CD4-positive, CD25-positive, alpha-beta regulatory T cell (primary cell): ENCODE data around the gene CATSPER3. TPM values are rescaled to one million over a fixed set of nuclear protein-coding genes. Genes with fewer than 3 reads are reported as not detected.

Experiments used
- ATAC-seq, 2 donors: fragments of 150-1000 bp; cut with Tn5 transposase; one replicate each; pipeline ENCODE4 v1.10.0; 2021; ENCODE audit warnings: low read depth in 2 of 2, moderate number of reproducible peaks in 2 of 2, moderate library complexity in 1 of 2
- DNase-seq, 3 donors: peaks; one replicate each; pipeline versions ENCODE4 v3.0.0 to v3.0.0-alpha.2; 2012 to 2022; ENCODE audit warnings: mixed read lengths in 1 of 3
- H3K27ac ChIP-seq: one replicate; pipeline ENCODE4 v1.7.0; 2013; ENCODE audit warnings: mild to moderate bottlenecking, low read length; ENCODE audit not compliant: insufficient read depth, poor library complexity, severe bottlenecking
- H3K27me3 ChIP-seq: one replicate; pipeline ENCODE4 v1.7.0; 2013; ENCODE audit warnings: low read length; ENCODE audit not compliant: control insufficient read depth, insufficient read depth
- H3K36me3 ChIP-seq: one replicate; pipeline ENCODE4 v1.7.0; 2013; ENCODE audit warnings: mild to moderate bottlenecking, low read length, moderate library complexity; ENCODE audit not compliant: control insufficient read depth, insufficient read depth
- H3K4me1 ChIP-seq: 2 replicates; pipeline ENCODE4 v1.7.0; 2013; ENCODE audit warnings: mild to moderate bottlenecking, low read length; ENCODE audit not compliant: insufficient read depth, control insufficient read depth, poor library complexity, severe bottlenecking
- H3K4me3 ChIP-seq: one replicate; pipeline ENCODE4 v1.7.0; 2013; ENCODE audit warnings: low read depth, mild to moderate bottlenecking, low read length, moderate library complexity
- H3K9me3 ChIP-seq, 2 experiments: 1 replicate in 1 of 2; 2 replicates in 1 of 2; pipeline ENCODE4 v1.7.0; 2013; ENCODE audit warnings: low read length in 2 of 2, mild to moderate bottlenecking in 1 of 2, moderate library complexity in 1 of 2; ENCODE audit not compliant: control insufficient read depth in 2 of 2
- H3K27ac Mint-ChIP-seq, 3 donors: one replicate each; pipeline ENCODE4 v1.8.0; 2020 to 2022; ENCODE audit warnings: mild to moderate bottlenecking in 3 of 3, mixed read lengths in 3 of 3, moderate library complexity in 2 of 3
- H3K27me3 Mint-ChIP-seq: one replicate; pipeline ENCODE4 v1.8.0; 2022; ENCODE audit warnings: mild to moderate bottlenecking, mixed read lengths
- H3K36me3 Mint-ChIP-seq: one replicate; pipeline ENCODE4 v1.8.0; 2020; ENCODE audit warnings: mixed read lengths
- H3K4me1 Mint-ChIP-seq, 4 donors: one replicate each; pipeline ENCODE4 v1.8.0; 2020 to 2022; ENCODE audit warnings: mixed read lengths in 4 of 4, mild to moderate bottlenecking in 1 of 4
- H3K4me3 Mint-ChIP-seq, 4 donors: one replicate each; pipeline ENCODE4 v1.8.0; 2020 to 2022; ENCODE audit warnings: mild to moderate bottlenecking in 4 of 4, mixed read lengths in 4 of 4, moderate library complexity in 3 of 4
- H3K9me3 Mint-ChIP-seq, 7 donors: one replicate each; pipeline ENCODE4 v1.8.0; 2020 to 2022; ENCODE audit warnings: mixed read lengths in 7 of 7, mild to moderate bottlenecking in 3 of 7, moderate library complexity in 2 of 7
- polyA plus RNA-seq, 4 donors: library from polyadenylated mRNA; unstranded; fragments of 300-500 nt; fragmentation: Illumina TruSeq; gene quantifications; one replicate each; pipeline ENCODE4 v1.2.3, GENCODE V29; 2021
- total RNA-seq: library from RNA; stranded (reverse); gene quantifications from one replicate; pipeline ENCODE4 v1.2.3, GENCODE V29; 2022

CATSPER3 gene
- total and polyA plus RNA-seq, 5 donors from 2014 or later: 0.34 to 1.3 (median 0.37) TPM

DNA sequence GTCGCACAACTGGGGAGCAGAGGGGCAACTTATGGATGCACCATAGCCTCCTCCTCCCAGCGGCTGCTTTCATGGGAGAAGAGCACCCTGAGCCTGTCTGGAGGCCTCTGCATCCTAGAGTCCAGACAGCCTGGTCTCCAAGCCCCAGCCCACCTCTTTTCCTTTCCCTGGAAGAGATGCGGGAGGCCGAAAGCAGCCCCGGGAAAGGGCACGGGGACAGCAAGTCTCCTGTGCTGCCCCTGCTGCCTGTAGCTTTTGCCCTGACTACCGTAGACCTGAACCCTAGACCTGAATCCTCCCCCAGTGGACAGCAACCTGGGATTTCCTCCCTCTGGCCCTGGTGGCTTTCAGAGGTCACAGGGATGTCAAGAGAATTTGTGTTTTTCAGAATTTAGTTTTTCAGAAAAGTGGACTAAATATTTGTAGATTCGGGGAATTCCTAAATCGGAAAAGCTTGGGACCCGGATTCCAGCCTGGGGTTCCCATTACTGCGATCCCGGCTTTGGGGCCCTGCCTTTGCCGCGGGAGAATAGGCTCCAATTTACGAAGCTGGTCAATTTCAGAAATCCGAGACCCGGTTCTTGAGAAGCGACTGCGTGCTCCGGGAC lies 70.6 kb downstream of the CATSPER3 start:
- H3K36me3 Mint-ChIP-seq: no peaks in the 10 kb centered on the region
- ATAC-seq (no peak), DNase-seq (no peak)
- Histone ChIP-seq H3K4me3 (no peak overlapping the region), H3K27ac (no peak overlapping the region), H3K4me1 (peaks cover 17% of the 10 kb centered on the region), H3K9me3 (no peaks in the 10 kb centered on the region), H3K36me3 (no peaks in the 10 kb centered on the region), H3K27me3 (peaks cover 28% of the 10 kb centered on the region)
- peaks cover 72% of the 10 kb centered on the region for H3K27me3 Mint-ChIP-seq
- H3K9me3 Mint-ChIP-seq: peaks cover 0 to 5% (median 0%) of the 10 kb centered on the region in 7 donors
- H3K27ac Mint-ChIP-seq: peak overlapping the region in 1 of 3 donors; percentile 20
- peaks cover 0 to 30% (median 8%) of the 10 kb centered on the region in 4 donors for H3K4me1 Mint-ChIP-seq
- H3K4me3 Mint-ChIP-seq: no peak overlapping the region

DNA sequence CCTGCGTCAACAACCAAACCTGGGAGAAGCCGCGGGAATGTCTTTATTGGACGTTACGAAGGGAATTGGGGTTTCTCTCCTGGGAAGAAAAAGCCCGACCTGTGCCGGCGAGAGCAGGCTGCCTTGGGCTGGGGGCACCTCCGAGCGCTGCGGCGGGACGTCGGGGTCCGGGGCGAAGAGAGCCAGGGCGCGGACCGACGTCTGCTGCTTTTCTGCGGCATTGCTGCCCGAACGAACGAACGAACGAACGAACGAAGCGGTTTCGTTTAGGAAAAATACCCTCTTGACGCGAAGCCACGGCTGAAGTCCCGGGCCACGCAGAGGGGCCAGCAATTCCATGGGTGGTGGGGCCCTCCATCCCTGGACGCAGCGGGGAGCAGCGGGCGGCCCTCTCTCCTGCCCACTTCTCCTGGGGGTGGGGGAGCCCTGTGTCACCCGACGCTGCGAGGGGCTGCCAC lies 71.1 kb downstream of the CATSPER3 start:
- no peaks in the 10 kb centered on the region for H3K9me3 ChIP-seq
- DNase-seq (no peak), ATAC-seq (no peak)
- H3K27me3 ChIP-seq: peaks cover 31% of the 10 kb centered on the region
- peaks cover 13% of the 10 kb centered on the region for H3K4me1 ChIP-seq
- H3K9me3 Mint-ChIP-seq: peaks cover 0 to 5% (median 0%) of the 10 kb centered on the region in 7 donors
- H3K4me3 ChIP-seq: no peak overlapping the region
- no peaks in the 10 kb centered on the region for H3K36me3 Mint-ChIP-seq
- H3K36me3 ChIP-seq: no peaks in the 10 kb centered on the region
- H3K27ac ChIP-seq: no peak overlapping the region
- H3K27ac Mint-ChIP-seq: peak overlapping the region in 1 of 3 donors; percentile 20
- peaks cover 75% of the 10 kb centered on the region for H3K27me3 Mint-ChIP-seq
- H3K4me3 Mint-ChIP-seq: no peak overlapping the region
- peaks cover 0 to 29% (median 7%) of the 10 kb centered on the region in 4 donors for H3K4me1 Mint-ChIP-seq

DNA sequence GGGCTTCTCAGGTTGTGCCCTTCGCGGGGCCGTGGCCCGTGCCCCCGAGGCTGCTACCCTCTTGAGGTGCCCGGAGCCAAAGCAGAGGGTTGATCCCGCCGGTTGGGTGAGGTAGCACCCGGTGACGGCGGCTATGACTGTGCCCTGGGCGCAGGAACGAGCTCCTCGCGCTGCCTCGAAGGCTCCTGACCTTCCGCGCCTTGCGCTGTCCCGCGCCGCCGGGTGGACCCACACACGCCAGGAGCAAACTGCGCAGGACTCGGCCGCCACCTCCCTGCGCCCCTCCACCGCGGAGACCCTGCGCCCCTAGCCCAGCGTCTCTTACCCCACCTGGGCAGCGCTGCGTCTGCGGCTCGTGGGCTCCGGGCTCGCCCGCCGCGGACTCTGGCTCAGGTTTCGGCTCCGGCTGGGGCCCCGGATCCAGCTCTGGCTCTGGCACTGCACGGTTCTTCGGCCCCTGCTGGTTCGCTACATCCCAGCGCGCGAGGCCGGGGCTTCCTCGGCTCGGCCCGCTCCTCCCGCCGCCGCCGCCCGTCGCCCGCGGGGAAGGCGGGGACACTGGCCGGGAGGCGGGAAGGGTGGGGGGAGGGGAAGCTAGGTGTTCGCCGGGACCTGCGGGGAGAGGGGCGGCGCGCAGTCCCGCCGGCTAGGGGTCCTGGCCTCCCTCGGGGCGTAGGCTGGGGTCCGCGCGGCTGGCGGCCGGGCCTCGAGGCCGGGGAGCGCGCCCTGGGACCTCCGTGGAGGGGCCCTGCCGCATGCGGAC lies 71.7 kb downstream of the CATSPER3 start:
- Mint-ChIP-seq H3K27ac (no peak overlapping the region), H3K4me1 (peaks cover 0 to 27% (median 7%) of the 10 kb centered on the region in 4 donors), H3K27me3 (peaks cover 79% of the 10 kb centered on the region), H3K4me3 (peak overlapping the region in 1 of 4 donors; percentile 35), H3K9me3 (peaks cover 0 to 5% (median 0%) of the 10 kb centered on the region in 7 donors), H3K36me3 (no peaks in the 10 kb centered on the region)
- no peak for ATAC-seq
- Histone ChIP-seq H3K4me3 (no peak overlapping the region), H3K27ac (no peak overlapping the region), H3K4me1 (peaks cover 13% of the 10 kb centered on the region), H3K9me3 (no peaks in the 10 kb centered on the region), H3K27me3 (peaks cover 32% of the 10 kb centered on the region), H3K36me3 (no peaks in the 10 kb centered on the region)
- no peak for DNase-seq

DNA sequence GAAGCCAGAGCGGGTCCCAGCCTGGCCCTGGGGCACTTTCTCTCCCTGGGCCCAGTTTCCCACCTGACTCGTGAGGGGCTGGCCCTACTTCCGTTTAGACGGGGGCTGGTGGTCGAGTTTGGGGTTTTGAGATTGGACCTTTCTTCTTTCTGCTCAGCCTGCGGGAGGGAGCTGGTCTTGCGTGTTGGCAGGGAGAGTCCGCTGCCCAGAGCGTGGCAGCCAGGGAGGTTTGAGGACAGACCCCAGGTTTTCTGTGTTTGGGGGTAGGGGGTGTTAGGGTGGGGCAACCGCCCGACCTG lies 72.3 kb downstream of the CATSPER3 start:
- Mint-ChIP-seq H3K36me3 (no peaks in the 10 kb centered on the region), H3K27me3 (peaks cover 79% of the 10 kb centered on the region), H3K27ac (no peak overlapping the region), H3K9me3 (peaks cover 0 to 5% (median 0%) of the 10 kb centered on the region in 7 donors), H3K4me1 (peaks cover 0 to 23% (median 4%) of the 10 kb centered on the region in 4 donors), H3K4me3 (peak overlapping the region in 2 of 4 donors; percentile 38 to 55)
- Histone ChIP-seq H3K4me3 (no peak overlapping the region), H3K36me3 (no peaks in the 10 kb centered on the region), H3K27ac (no peak overlapping the region), H3K9me3 (no peaks in the 10 kb centered on the region), H3K27me3 (peaks cover 30% of the 10 kb centered on the region), H3K4me1 (peaks cover 13% of the 10 kb centered on the region)
- ATAC-seq: no peak
- no peak for DNase-seq

DNA sequence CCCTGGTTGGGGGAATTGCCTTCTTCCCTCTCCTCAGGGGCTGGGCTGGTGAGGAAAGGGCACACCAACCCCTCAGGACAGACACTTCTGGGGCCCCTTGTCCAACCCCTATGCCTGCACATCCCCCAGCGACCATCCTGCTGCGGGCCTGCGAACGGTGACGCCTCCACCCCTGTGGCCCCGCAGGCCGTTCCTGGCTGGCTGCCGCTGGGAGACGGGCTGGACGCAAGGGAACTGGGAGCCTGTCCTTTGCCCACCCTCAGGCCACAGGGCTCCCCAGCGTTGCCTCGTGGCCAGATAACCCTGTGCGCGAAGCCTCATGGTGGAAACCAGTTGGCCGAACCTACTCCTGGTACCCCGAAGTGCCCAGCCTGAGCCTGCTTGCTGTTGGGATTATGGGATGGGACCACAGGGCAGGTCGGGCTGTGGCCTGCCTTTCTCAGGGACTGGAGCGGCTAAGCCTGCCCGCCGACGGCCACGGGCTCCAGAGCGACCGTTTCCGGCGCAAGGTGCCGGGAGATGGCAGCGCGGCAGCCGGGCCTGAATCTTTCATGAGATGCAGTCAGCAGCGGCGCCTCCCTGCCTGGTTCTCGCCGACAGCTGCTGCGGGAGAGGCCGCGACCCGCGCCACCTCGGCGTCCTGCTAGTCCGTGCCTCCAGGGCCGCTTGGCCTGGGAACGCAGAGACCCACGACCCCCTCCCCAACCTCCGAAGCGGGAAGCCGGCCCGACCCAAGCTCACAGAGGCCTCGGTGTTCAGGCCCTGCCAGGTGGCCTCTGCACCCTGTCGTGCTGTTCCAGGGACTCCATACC lies 72.8 kb downstream of the CATSPER3 start:
- DNase-seq (no peak), ATAC-seq (no peak)
- H3K27me3 ChIP-seq: peaks cover 29% of the 10 kb centered on the region
- H3K4me1 Mint-ChIP-seq: peaks cover 0 to 22% (median 2%) of the 10 kb centered on the region in 4 donors
- no peaks in the 10 kb centered on the region for H3K36me3 Mint-ChIP-seq
- no peak overlapping the region for H3K27ac ChIP-seq
- no peak overlapping the region for H3K4me3 ChIP-seq
- H3K4me1 ChIP-seq: peaks cover 13% of the 10 kb centered on the region
- peaks cover 0 to 5% (median 0%) of the 10 kb centered on the region in 7 donors for H3K9me3 Mint-ChIP-seq
- peaks cover 80% of the 10 kb centered on the region for H3K27me3 Mint-ChIP-seq
- H3K4me3 Mint-ChIP-seq: peak overlapping the region in 2 of 4 donors; percentile 38 to 55
- H3K27ac Mint-ChIP-seq: no peak overlapping the region
- no peaks in the 10 kb centered on the region for H3K9me3 ChIP-seq
- H3K36me3 ChIP-seq: no peaks in the 10 kb centered on the region

DNA sequence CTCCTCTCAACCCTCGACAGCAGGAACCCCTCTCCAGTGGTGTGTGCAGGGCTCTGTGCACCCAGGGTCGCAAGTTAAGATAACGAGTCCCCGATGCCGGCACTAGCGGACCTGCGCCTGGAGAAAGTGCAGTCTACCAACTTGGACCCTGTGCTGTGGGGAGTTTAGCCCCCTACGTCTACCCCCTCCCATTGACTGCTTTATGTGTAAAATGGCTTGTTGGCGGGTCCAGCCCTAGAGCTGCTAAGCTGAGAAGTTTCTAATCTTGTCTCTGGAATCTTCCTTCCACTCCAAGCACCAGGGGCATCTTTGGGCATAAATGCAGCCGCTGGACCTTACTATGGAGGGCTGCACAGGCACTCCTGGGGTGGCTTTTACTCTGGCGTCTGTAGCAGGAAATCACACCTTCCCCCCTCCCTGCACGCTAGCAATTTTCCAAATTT lies 73.5 kb downstream of the CATSPER3 start:
- no peaks in the 10 kb centered on the region for H3K36me3 Mint-ChIP-seq
- no peak overlapping the region for H3K27ac Mint-ChIP-seq

DNA sequence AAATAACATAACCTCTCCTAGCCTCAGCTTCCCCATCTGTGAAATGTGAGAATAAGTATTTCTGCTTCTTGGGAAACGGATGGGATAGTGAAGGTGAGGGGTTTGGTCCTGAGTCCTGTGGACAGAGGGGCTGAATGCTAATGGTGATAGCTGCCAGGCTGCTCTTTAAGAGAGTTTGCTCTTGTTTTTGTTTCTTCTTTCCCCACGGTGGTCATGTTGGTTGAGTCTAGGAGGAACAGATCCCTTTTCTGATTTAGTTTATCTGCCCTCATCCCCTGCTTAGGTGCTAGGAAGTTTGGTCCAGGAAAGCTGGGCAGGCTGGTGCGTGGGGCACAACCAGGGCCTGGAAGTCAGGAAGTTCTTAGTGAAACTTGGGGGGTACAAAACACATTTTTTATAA lies 74.0 kb downstream of the CATSPER3 start:
- DNase-seq (no peak), ATAC-seq (no peak)
- Histone ChIP-seq H3K27me3 (peaks cover 21% of the 10 kb centered on the region), H3K4me3 (no peak overlapping the region), H3K9me3 (no peaks in the 10 kb centered on the region), H3K36me3 (no peaks in the 10 kb centered on the region), H3K27ac (no peak overlapping the region), H3K4me1 (peaks cover 13% of the 10 kb centered on the region)
- Mint-ChIP-seq H3K27me3 (peaks cover 84% of the 10 kb centered on the region), H3K4me1 (peaks cover 0 to 18% (median 2%) of the 10 kb centered on the region in 4 donors), H3K27ac (no peak overlapping the region), H3K4me3 (peak overlapping the region in 1 of 4 donors; percentile 18), H3K36me3 (no peaks in the 10 kb centered on the region), H3K9me3 (peaks cover 0 to 5% (median 0%) of the 10 kb centered on the region in 7 donors)

More for the DNA sequence above, 73.5 kb downstream of the CATSPER3 start:
- Histone ChIP-seq H3K27ac (no peak overlapping the region), H3K4me1 (peaks cover 13% of the 10 kb centered on the region), H3K4me3 (no peak overlapping the region), H3K9me3 (no peaks in the 10 kb centered on the region), H3K27me3 (peaks cover 26% of the 10 kb centered on the region), H3K36me3 (no peaks in the 10 kb centered on the region)
- ATAC-seq: no peak
- peaks cover 84% of the 10 kb centered on the region for H3K27me3 Mint-ChIP-seq
- H3K9me3 Mint-ChIP-seq: peaks cover 0 to 5% (median 0%) of the 10 kb centered on the region in 7 donors
- peak overlapping the region in 2 of 4 donors; percentile 54 to 62 for H3K4me3 Mint-ChIP-seq
- H3K4me1 Mint-ChIP-seq: peaks cover 0 to 19% (median 2%) of the 10 kb centered on the region in 4 donors
- DNase-seq: no peak
